ENCODE data around the gene PCDHGA8. TPM values are rescaled to one million over a fixed set of nuclear protein-coding genes. Genes with fewer than 3 reads are reported as not detected.

PCDHGA8 gene
- total and polyA plus RNA-seq, 2 of the 13 experiments (the other 11 are each of a cell fraction or from before 2014, with no cell fraction given): 0.05 to 0.29 TPM

- intact Hi-C loops (cut with micrococcal nuclease; ENCODE audit: unreplicated experiment): no loop called here
- no peaks in the 10 kb centered on the region for H4K20me1 ChIP-seq (ENCODE audit: insufficient read depth, low read length)
- CTCF ChIA-PET (ENCODE audit: low intra/inter-chr PET ratio, low total read pairs): interaction anchor here (1.2 to 1.4 kb wide), 2 partner anchors 111 to 144 kb away, joined by 4 to 5 read pairs; no protein-coding TSS in a partner anchor
- no peak overlapping the region for H3K9ac ChIP-seq (ENCODE audit: insufficient read depth, low read depth, low read length)
- in situ Hi-C loops (cut with HindIII; ENCODE audit: extremely low pct_ligation_motif_present, low pct_unique_long_range_greater_than_20kb): no loop called here
- no peak for FAIRE-seq
- H3K36me3 ChIP-seq (replicated peaks in 1 of 2; ENCODE audit: control insufficient read depth in 1 of 2, insufficient read depth in 2 of 2, low read length in 2 of 2): no peaks in the 10 kb centered on the region
- H3K9me3 ChIP-seq (ENCODE audit: low read length): peaks cover 6% of the 10 kb centered on the region; the same call in 1 of the 2 replicates
- no peak overlapping the region for H3K4me3 ChIP-seq (replicated peaks in 1 of 3; ENCODE audit: insufficient read depth in 1 of 3, low read depth in 2 of 3, low read length in 3 of 3)
- WGBS (ENCODE audit: low lambda C conversion rate): 77% methylated on average over 22 of the region's 25 CpGs
- H2AFZ ChIP-seq (ENCODE audit: low read length): no peak overlapping the region
- no peak for ATAC-seq
- no peaks in the 10 kb centered on the region for H3K27me3 ChIP-seq (ENCODE audit: control insufficient read depth in 1 of 2, insufficient read depth in 2 of 2, low read length in 2 of 2)
- POLR2A ChIA-PET: no interaction called here
- H3K79me2 ChIP-seq (ENCODE audit: insufficient read depth, low read length): no peaks in the 10 kb centered on the region
- no peak overlapping the region for H3K27ac ChIP-seq (ENCODE audit: extremely low read length, insufficient read depth, low read length)
- BruUV-seq (replicated peaks): no TSS peak
- H3K4me1 ChIP-seq (ENCODE audit: insufficient read depth, low read length): no peaks in the 10 kb centered on the region
- H3K4me2 ChIP-seq (ENCODE audit: low read depth, low read length): no peak overlapping the region
- no peak for DNase-seq (ENCODE audit: low spot score)
- TF ChIP-seq ZNF839 (CRISPR knock-in tag; IDR thresholded peaks at IDR 0.05; ENCODE audit: borderline replicate concordance): no peak
- no peak for TF ChIP-seq ZC3H13 (CRISPR knock-in tag; IDR thresholded peaks at IDR 0.05)
- TF ChIP-seq KAT8 (CRISPR knock-in tag; IDR thresholded peaks at IDR 0.05): no peak
- TF ChIP-seq, protein P1, sequence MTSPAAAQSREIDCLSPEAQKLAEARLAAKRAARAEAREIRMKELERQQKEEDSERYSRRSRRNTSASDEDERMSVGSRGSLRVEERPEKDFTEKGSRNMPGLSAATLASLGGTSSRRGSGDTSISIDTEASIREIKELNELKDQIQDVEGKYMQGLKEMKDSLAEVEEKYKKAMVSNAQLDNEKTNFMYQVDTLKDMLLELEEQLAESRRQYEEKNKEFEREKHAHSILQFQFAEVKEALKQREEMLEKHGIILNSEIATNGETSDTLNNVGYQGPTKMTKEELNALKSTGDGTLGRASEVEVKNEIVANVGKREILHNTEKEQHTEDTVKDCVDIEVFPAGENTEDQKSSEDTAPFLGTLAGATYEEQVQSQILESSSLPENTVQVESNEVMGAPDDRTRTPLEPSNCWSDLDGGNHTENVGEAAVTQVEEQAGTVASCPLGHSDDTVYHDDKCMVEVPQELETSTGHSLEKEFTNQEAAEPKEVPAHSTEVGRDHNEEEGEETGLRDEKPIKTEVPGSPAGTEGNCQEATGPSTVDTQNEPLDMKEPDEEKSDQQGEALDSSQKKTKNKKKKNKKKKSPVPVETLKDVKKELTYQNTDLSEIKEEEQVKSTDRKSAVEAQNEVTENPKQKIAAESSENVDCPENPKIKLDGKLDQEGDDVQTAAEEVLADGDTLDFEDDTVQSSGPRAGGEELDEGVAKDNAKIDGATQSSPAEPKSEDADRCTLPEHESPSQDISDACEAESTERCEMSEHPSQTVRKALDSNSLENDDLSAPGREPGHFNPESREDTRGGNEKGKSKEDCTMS (CRISPR knock-in tag; conservative IDR thresholded peaks at IDR 0.05): no peak
- TF ChIP-seq ZNF383 (CRISPR knock-in tag; IDR thresholded peaks at IDR 0.05; ENCODE audit: borderline replicate concordance): no peak
- no peak for TF ChIP-seq CREM (IDR thresholded peaks at IDR 0.05)
- no peak for TF ChIP-seq CREM (CRISPR knock-in tag; IDR thresholded peaks at IDR 0.05)
- TF ChIP-seq ZFAT (CRISPR knock-in tag; conservative IDR thresholded peaks at IDR 0.05): no peak
- no peak for TF ChIP-seq MYC (CRISPR knock-in tag; IDR thresholded peaks at IDR 0.05; ENCODE audit: borderline replicate concordance)
- no peak for TF ChIP-seq SATB2 (CRISPR knock-in tag; IDR thresholded peaks at IDR 0.05)
- no peak for TF ChIP-seq CAMTA2 (CRISPR knock-in tag; IDR thresholded peaks at IDR 0.05; ENCODE audit: borderline replicate concordance)
- no peak for TF ChIP-seq ZNF629 (CRISPR knock-in tag; conservative IDR thresholded peaks at IDR 0.05)
- no peak for TF ChIP-seq ZNF780A (CRISPR knock-in tag; IDR thresholded peaks at IDR 0.05)
- no peak for TF ChIP-seq STAT6 (CRISPR knock-in tag; IDR thresholded peaks at IDR 0.05; ENCODE audit: borderline replicate concordance)
- TF ChIP-seq ZMAT3 (CRISPR knock-in tag; conservative IDR thresholded peaks at IDR 0.05): no peak
- TF ChIP-seq ZNF564 (CRISPR knock-in tag; IDR thresholded peaks at IDR 0.05): no peak
These were observed 21.2 kb downstream of the PCDHGA8 start for GRCh38 chr5:141413540-141414069.

Data from HepG2 (cell line).